HG02623 (cell line): Measurements from ENCODE around the gene NXN.
"Not testable (repeated sequence)": the region's sequence is repeated elsewhere in the genome, so short reads cannot be mapped to it uniquely, and the experiment has no call there.

Source experiments
- ATAC-seq: cut with Tn5 transposase; IDR thresholded peaks from one replicate; pipeline ENCODE4 v1.9.1; 2021; ENCODE audit warnings: moderate library complexity; ENCODE audit not compliant: unreplicated experiment

Gene NXN

DNA sequence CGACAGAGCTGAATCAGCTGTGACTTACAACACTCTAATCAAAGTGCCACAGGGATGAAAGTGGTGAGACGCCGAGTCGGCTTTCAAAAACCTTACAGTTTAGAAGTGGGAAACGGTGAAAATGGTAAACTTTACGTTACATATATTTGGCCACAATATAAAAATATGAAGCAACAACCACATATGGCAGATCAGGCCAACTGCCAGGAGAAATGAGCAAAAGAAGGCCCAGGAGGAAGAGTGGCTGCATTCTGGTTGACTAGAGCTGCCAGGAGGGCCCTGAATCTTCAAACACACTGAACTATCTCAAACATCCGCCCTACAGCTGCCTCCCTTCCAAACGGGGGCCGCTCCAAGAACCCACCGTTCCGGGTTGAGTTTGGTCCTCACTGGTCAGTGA, 141.1 kb downstream of the NXN start:
- ATAC-seq = no peak

DNA sequence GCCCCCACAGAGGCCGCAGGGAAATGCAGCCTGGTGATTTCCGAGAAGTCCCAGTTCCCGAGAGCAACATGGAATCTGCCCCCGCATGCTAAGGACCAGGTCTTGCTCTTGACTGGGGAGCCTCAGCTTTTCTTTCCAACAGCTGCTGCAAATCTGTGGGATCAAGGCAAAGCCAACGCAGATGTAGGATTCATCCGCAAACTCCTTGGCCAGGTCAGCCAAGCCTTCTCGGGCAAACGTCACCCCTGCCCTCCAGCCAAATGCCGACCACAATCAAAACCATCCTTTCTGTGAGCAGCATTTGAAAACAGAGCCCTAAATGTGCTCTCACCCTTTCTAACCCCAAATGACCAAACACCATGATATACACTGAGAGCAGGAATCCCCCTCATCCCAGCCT, 143.4 kb downstream of the NXN start:
- no peak for ATAC-seq

DNA sequence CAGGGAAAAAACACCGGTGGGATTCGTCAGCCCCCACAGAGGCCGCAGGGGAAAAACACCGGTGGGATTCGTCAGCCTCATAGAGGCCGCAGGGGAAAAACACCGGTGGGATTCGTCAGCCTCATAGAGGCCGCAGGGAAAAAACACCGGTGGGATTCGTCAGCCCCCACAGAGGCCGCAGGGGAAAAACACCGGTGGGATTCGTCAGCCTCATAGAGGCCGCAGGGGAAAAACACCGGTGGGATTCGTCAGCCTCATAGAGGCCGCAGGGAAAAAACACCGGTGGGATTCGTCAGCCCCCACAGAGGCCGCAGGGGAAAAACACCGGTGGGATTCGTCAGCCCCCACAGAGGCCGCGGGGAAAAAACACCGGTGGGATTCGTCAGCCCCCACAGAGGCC, 143.9 kb downstream of the NXN start:
- not testable (repeated sequence) for ATAC-seq

DNA sequence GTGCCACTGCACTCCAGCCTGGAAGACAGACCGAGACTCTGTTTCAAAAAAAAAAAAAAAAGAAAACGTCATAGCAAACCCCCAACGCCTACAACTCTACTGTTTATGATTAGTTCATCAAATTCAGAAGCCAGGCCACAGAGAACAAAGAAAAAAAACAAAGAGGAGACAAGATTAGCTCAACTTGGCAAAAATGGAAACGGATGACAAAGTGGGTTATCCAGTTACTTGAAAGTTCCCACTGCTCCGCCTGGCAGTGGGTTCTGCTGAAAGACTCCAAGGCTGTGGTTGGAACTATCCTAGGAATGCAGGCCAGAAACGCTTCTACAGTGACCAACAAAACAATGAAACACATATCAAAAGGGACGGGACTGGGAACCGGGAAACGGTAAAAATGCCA, 144.3 kb downstream of the NXN start:
- ATAC-seq = no peak

DNA sequence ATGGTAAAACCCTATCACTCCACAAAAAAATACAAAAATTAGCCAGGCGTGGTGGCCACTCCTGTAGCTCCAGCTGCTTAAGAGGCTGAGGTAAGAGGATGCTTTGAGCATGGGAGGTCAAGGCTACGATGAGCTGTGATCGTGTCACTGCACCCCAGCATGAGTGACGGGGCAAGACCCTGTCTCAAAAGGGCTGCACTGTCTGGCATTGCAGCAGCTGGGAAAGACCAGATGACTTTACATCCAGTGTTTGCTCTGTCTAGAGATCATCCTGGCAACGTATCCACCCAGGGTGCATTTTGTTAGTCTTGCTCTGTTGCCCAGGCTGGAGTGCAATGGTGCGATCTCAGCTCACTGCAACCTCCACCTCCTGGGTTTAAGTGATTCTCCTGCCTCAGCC, 145.4 kb downstream of the NXN start:
- no peak for ATAC-seq

DNA sequence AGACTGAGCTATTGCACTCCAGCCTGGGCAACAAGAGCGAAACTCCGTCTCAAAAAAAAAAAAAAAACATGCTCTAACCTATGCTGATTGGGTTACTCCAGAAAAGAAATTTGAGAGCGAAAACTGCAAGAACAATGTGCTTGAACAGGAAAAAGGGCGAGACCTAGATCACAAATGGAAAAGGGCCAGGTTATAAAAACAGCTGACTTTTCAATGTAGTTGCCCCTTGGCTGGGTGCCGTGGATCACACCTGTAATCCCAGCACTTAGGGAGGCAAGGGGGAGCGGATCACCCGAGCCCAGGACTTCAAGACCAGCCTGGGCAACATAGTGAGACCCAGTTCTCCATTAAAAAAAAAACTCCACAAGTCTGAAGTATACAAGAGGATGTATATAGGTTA, 148.6 kb downstream of the NXN start:
- no peak for ATAC-seq

DNA sequence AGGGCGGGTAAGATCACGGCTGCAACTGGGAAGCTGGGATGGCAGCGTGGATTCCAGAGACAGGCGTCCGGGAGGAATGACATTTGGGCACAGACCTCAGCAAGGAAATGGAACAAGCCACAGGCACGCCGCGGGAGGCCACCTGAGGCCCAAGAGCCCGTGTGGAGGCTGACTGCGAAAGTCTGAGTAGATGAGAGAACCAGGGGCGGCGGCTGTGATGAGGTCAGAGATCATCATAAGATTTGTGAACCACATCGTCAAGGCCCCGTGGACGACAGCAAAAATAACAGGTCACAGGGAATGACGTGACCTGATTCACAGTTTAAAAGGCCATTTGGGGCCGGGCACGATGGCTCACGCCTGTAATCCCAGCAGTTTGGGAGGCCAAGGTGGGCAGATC, 149.2 kb downstream of the NXN start:
- ATAC-seq = no peak

DNA sequence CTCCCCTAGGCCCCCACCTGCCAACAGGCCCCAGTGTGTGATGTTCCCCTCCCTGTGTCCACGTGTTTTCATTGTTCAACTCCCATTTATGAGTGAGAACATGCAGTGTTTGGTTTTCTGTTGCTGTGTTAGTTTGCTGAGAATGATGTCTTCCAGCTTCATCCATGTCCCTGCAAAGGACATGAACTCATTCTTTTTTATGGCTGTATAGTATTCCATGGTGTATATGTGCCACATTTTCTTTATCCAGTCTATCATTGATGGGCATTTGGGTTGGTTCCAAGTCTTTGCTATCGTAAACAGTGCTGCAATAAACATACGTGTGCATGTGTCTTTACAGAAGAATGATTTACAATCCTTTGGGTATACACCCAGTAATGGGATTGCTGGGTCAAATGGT, 150.0 kb downstream of the NXN start:
- ATAC-seq = not testable (repeated sequence)

DNA sequence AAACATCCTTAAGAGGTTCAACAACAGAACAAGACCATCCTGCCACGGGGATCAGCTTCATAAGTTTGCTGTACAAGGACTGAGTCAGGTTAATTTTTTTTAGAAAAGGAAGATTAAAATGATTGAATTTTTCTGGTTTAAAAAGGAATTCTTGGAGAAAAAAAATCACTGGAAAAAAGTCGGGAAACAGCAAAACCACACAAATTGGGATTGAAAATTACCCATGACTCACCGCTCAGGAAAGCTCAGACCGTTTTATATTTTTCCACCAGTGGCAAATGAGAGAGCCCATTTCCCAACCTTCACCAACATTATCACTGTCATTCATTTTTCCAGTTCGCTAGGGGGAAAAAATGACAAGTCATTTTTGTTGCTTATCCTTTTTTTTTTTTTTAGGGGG, 150.8 kb downstream of the NXN start:
- no peak for ATAC-seq

DNA sequence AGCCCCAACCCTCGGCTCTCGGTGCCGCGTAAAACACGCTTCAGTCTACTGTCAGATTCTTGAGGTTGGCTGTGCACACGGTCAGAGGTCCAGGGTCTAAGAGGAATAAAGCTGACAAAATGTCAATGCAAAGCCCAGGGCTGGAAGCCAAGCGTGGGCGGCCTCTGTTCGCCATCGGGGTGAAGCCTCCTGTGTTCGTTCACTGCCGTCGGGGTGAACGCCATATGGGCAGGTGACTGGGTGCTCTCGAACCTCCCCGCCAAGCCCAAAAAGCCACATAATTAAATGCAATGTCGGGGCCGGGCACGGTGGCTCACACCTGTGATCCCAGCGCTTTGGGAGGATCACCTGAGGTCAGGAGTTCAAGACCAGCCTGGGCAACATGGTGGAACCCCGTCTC, 152.8 kb downstream of the NXN start:
- ATAC-seq = no peak

DNA sequence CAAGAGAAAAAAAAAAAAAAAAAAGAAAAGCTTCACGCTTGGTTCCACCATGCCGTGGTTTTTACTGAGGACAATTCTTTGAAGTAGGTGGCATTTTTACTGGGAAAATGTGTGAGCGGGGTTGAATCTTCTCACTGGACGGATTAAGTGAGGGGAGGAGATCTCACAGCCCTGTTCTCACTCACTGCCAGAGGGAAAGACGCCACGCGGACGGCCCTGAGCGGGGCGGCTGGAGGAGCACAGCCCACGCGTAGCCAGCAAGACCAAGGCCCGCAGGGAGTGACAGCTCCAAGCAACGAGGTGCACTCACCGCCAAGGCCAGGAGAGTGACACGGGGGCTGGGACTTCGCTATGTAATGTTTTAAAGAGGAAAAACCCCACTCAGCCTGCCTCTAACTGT, 154.4 kb downstream of the NXN start:
- ATAC-seq = no peak

DNA sequence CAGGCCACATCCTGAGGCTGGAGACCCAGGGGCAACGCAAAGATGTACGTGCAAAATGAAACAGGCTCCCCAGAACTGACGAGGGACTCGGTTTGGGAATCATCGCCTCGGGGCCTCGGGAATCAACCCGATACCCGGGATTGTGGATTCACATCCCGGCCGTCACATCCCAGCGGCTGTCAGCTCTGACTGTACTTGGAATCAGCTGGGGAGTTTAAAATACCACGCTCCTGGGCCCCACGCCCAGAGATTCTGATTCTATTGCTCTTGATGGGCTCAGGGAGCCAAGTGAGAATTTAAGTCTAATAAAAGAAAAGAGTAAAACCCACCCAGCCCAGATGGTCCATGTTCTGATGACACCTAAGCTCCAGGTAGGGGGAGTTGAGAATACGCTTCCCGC, 155.2 kb downstream of the NXN start:
- no peak for ATAC-seq

DNA sequence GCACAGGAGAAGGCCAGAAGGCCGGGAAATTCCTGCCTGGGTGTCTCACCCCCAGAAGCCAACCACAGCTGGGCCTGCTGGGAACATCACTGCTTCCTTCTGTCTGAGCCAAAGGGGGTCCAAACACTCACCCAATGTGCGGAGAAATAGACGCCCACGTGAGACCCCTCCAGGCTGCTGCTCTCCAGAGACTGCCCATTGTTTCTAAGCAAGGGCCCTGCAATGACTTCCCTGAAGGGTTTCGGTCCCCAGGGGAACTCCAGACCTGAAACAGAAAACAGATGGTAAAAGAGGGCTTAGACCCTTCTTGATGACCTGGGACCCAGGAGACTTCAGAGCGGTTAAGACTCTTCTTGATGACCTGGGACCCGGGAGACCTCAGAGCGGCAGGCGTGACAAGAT, 156.1 kb downstream of the NXN start:
- no peak for ATAC-seq

DNA sequence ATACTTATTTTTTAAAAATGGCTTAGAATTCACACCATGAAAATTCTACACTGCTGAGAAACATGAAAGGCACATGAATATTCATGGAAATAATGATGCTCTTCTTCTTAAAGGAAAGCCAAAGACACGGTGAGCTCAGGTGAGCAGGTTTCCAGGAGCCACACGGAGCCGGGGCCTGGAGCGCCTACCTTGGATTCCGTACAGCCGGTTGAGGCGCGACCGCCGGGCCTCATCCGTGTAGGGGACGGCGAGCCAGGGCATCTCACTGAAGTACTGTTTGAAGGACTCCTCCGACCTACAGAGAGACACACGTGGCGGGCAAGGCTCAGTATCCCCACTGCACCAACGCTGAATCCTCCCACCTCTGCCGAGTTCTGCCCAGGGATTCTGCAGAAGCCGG, 160.3 kb downstream of the NXN start:
- no peak for ATAC-seq

DNA sequence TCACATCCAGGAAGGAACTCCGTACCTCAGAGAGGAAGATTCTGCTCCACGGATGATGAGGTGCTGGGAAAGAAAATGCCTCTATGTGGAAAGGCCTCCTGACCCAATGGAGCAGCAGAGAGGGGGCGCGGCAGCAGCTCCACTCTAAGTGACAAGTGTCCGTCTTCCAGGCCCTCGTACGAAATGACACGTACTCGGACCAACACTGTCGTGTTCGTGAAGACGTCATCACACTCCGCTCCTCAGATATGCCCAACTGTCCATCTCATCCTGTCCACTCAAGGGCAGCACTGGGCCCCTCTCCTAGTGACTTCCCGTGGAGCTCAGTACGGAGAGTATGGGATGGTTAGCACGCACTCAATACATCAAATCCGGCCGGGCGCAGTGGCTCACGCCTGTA, 165.2 kb downstream of the NXN start:
- no peak for ATAC-seq

DNA sequence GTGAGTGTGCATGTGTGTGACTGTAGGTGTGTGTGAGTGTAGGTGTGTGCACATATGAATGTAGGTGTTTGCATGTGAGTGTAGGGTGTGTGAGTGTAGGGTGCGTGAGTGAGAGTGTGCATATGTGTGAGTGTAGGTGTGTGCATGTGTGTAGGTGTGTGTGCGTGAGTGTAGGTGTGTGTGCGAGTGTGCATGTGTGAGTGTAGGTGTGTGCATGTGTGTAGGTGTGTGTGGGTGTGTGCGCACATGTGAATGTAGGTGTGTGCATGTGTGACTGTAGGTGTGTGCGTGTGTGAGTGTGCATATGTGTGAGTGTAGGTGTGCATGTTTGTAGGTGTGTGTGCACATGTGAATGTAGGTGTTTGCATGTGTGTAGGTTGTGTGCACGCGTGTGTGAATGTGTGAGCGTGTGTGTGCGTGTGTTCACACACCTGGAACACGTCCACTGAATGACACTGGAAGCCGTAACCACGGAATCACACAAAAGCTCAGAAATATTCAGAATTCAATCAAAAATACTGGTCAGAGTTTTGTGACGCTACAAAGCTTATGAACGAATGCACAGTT, 166.9 kb downstream of the NXN start:
- no peak for ATAC-seq

DNA sequence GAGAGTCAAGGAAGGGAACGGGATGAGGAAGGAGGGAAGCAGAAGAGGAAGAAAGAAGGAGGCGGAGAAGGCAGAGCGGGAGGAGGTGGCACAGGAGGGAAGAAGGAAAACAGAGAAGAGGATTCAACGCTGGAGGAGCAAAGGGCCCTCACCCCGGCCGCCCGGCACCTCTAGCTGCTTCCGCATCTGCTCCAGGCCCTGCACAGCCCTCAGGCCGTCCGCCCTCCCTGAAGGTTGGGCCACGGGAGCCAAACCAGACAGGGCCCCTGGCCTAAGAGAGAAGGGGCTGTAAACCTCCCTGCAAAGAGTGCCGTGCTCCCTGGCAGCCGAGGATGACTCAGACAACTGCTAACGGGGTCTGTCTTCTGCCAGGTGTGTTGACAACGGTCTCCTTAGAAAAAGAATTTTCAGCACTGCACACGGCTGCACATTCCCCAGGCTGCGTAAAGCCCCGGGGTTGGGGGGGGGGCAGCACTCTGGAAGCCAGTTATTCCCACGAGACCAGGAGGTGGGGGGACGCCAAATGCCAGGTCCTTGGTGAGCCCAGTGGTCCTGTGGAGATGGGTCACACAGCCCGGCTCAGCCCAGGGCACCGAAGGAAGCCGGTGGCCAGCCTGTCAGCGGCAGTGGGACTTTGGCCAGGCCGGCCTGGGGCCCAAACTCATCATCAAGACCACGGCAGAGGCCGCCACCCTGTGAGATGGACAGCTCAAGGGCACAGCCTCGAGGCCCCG, 168.4 kb downstream of the NXN start:
- ATAC-seq = no peak

DNA sequence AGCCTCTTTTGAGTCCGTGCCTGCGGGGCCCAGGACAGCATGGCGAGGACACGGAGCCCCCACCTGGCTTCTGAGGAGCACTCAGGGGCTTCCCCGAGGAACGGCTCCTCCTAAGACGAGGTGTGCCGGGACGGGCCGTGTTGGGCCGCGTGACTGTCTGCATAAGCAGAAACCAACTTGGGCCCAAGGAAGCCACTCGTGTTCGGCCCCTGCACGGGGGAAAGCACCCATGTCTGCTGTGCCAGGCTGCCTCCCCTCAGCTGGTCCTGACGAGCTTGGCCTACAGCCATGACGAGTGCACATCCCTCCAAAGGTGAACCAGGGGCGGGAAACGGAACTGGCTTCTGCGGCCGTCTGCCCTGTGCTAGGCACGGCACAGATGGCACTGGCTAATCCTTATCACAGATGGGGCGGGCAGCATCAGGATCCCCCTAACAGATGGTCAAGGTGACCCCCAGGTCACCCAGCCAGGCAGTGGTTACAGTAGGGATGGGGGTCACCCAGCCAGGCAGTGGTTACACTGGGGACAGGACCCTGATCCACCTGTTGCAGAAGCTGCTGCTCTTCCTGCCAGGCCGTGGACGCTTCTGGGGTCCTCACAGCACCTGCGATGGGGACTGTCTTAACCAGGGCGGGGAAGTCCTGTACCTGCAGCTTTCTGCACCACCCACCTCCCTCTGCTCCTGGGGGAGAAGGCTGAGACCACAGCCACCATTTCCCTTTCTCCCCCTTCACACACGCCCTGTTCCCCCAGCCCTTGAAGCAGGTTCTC, 171.9 kb downstream of the NXN start:
- no peak for ATAC-seq

DNA sequence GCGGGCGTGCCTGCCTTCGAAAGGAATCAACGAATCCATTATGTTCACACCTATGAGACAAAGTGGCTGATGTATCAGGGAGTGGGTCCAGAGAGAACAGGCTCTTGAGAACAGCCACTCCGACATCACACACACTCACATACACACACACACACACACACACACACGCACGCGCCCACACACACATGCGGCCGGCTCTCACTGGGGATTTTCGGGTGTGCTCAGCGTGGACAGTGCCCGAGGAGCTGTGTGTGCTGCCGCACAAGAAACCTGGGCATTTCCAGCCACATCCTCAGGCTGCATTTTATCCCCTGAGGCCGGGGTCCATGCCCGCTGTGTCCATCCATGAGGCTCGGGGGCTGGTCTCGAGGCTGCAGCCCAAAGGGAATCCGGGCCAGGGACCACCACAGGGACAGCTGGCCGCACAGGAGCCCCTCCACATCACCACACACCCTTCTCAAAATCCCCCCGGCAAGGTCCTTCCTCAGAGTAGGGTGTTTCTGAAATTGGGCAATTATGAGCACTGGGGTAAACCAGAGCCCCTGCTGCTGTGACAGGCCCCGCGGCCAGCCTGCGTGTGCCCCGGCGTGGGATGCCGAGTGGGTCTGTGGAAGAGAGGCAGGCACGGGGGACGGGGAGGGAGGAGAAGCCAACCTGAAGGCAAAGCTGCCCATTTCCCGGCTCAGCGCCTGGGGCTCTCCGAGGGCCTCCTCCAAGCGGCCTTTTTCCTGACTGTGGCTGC, 172.6 kb downstream of the NXN start:
- no peak for ATAC-seq

DNA sequence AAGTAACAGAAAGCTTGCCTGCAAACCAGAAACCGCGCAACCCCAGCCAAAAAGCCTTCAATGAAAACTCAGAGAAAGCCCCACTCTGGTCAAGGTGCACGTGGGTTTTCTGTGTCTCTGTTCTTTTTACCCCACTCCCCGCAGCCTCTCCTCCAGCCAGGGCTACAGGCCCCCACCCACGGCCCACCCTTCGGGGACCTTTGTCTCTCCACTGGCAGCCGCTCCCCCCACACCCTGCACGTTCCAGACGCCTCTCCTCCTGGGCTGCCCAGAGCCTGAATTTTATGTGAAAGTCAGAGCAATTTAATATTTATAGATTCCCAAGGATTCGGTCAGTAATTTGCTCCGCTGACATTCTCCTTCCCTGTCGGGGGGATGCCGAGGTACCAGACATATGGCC, 173.2 kb downstream of the NXN start:
- ATAC-seq = no peak

DNA sequence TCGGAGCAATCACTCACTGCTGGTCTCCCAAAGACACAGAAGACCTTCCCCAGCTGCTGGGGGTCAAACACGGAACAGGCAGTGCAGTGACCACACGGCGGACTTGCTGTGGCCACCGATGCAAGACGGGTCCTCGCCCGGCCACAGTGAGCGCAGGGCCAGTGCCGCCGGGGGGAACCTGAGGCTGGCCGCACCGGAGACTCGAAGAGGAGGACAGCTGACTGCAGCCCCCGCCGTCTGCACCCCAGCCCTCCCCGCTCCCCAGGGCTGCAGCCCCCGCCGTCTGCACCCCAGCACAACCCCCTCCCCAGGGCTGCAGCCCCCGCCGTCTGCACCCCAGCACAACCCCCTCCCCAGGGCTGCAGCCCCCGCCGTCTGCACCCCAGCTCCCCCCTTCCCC, 173.7 kb downstream of the NXN start:
- ATAC-seq = not testable (repeated sequence)
